GM21529 (cell line): ENCODE measurements around the gene TXNRD3.

ENCODE experiments used
- ATAC-seq: cut with Tn5 transposase; IDR thresholded peaks from one replicate; pipeline ENCODE4 v1.9.1; 2021; ENCODE audit not compliant: unreplicated experiment

Gene TXNRD3

GRCh38 chr3:126672340-126672739 is 17.4 kb upstream of the TXNRD3 start:
- no peak for ATAC-seq

GRCh38 chr3:126671521-126671920 is 16.6 kb upstream of the TXNRD3 start:
- no peak for ATAC-seq

GRCh38 chr3:126668450-126669401 is 13.8 kb upstream of the TXNRD3 start:
- no peak for ATAC-seq

- no peak for ATAC-seq
These were observed 12.9 kb upstream of the TXNRD3 start for GRCh38 chr3:126667631-126668449.

GRCh38 chr3:126666658-126667528 is 12.0 kb upstream of the TXNRD3 start:
- ATAC-seq, result no peak

- no peak for ATAC-seq
These were observed 11.2 kb upstream of the TXNRD3 start for GRCh38 chr3:126665959-126666657.

- ATAC-seq, result no peak
These were observed 10.5 kb upstream of the TXNRD3 start for GRCh38 chr3:126665221-126665936.

GRCh38 chr3:126664591-126665214 is 9.8 kb upstream of the TXNRD3 start:
- no peak for ATAC-seq

- no peak for ATAC-seq
These were observed 8.8 kb upstream of the TXNRD3 start for GRCh38 chr3:126663750-126664149.

GRCh38 chr3:126663257-126663656 is 8.3 kb upstream of the TXNRD3 start:
- ATAC-seq, result no peak

- no peak for ATAC-seq
These were observed 6.8 kb upstream of the TXNRD3 start for GRCh38 chr3:126661532-126662364.

GRCh38 chr3:126659915-126660886 is 5.3 kb upstream of the TXNRD3 start:
- ATAC-seq, result no peak

GRCh38 chr3:126658584-126658983 is 3.7 kb upstream of the TXNRD3 start:
- no peak for ATAC-seq

GRCh38 chr3:126657901-126658300 is 3.0 kb upstream of the TXNRD3 start:
- ATAC-seq, result no peak

- no peak for ATAC-seq
These were observed 1.6 kb upstream of the TXNRD3 start for GRCh38 chr3:126656371-126657134.

- no peak for ATAC-seq
These were observed 963 bp upstream of the TXNRD3 start for GRCh38 chr3:126655887-126656286.
